HepG2 (cell line): ENCODE measurements around the gene WAS. TPM values are rescaled to one million over a fixed set of nuclear protein-coding genes. Genes with fewer than 3 reads are reported as not detected.

Experiments
- ATAC-seq: fragments of 200-7000 bp; cut with Tn5 transposase; 3 replicates; pipeline ENCODE4 v1.9.1; 2020; ENCODE audit warnings: mild to moderate bottlenecking, moderate library complexity
- BruUV-seq: library from RNA; stranded (reverse); fragments of 400-500 nt; replicated peaks from 2 replicates; lab custom pipeline; 2021; lab: Mats Ljungman, UMichigan
- CTCF ChIA-PET: fragments of 300-600 bp; formaldehyde crosslinking; extraction: SDS; loops from one replicate; lab custom pipeline; 2021; ENCODE audit warnings: low total read pairs, inconsistent platforms, low intra/inter-chr PET ratio; lab: Yijun Ruan, JAX
- POLR2A ChIA-PET: fragments of 350-600 bp; sonication (Branson Sonifier 250); formaldehyde crosslinking; loops from one replicate; lab custom pipeline; 2020; ENCODE audit warnings: antibody characterized with exemption, inconsistent platforms; lab: Yijun Ruan, JAX
- DNase-seq: peaks from one replicate; pipeline ENCODE4 v3.0.0-alpha.2; 2015; ENCODE audit warnings: low spot score
- FAIRE-seq: peaks from 3 replicates; lab custom pipeline; 2011; peaks lifted over from hg19 to GRCh38; lab: Jason Lieb, UNC
- H2AFZ ChIP-seq: one replicate; pipeline ENCODE4 v1.6.1; 2011; ENCODE audit warnings: low read length, inconsistent platforms
- H3K27ac ChIP-seq: fragments of 300-600 bp; 3 replicates; pipeline ENCODE4 v1.8.0; 2011; ENCODE audit warnings: mixed run types, mild to moderate bottlenecking, mixed read lengths, low read length, inconsistent platforms; ENCODE audit not compliant: insufficient read depth; ENCODE audit errors: extremely low read length
- H3K27me3 ChIP-seq, 2 experiments: fragments of 200-600 bp in 1 of 2; 2 replicates in 1 of 2; 3 replicates in 1 of 2; pipeline versions ENCODE4 v1.6.0 to v1.8.0; 2011; ENCODE audit warnings: low read length in 2 of 2, mild to moderate bottlenecking in 2 of 2, moderate library complexity in 2 of 2, inconsistent platforms in 1 of 2; ENCODE audit not compliant: insufficient read depth in 2 of 2, control insufficient read depth in 1 of 2
- H3K36me3 ChIP-seq, 2 experiments: fragments of 200-600 bp in 1 of 2; replicated peaks in 1 of 2; 2 replicates in 1 of 2; 3 replicates in 1 of 2; pipeline versions ENCODE4 v1.5.1 to v1.8.0; 2011; ENCODE audit warnings: low read length in 2 of 2, inconsistent platforms in 1 of 2; ENCODE audit not compliant: insufficient read depth in 2 of 2, control insufficient read depth in 1 of 2
- H3K4me1 ChIP-seq: 2 replicates; pipeline ENCODE4 v1.5.1; 2012; ENCODE audit warnings: low read length, inconsistent platforms; ENCODE audit not compliant: insufficient read depth
- H3K4me2 ChIP-seq: 2 replicates; pipeline ENCODE4 v1.6.0; 2011; ENCODE audit warnings: low read depth, low read length, inconsistent platforms
- H3K4me3 ChIP-seq, 3 experiments: fragments of 200-600 bp in 1 of 3; sonication (generic), shearing (Covaris generic) in 1 of 3; replicated peaks in 1 of 3; 2 replicates each; pipeline ENCODE4 v1.5.1; 2011 to 2016; ENCODE audit warnings: low read length in 3 of 3, inconsistent platforms in 2 of 3, low read depth in 2 of 3, mild to moderate bottlenecking in 2 of 3, control low read depth in 1 of 3, mixed read lengths in 1 of 3; ENCODE audit not compliant: insufficient read depth in 1 of 3
- H3K79me2 ChIP-seq: one replicate; pipeline ENCODE4 v1.6.1; 2011; ENCODE audit warnings: low read length, inconsistent platforms; ENCODE audit not compliant: insufficient read depth
- H3K9ac ChIP-seq: 2 replicates; pipeline ENCODE4 v1.6.0; 2011; ENCODE audit warnings: mild to moderate bottlenecking, low read depth, low read length, inconsistent platforms; ENCODE audit not compliant: insufficient read depth
- H3K9me3 ChIP-seq: 2 replicates; pipeline ENCODE4 v1.5.1; 2012; ENCODE audit warnings: mild to moderate bottlenecking, low read length
- H4K20me1 ChIP-seq: 2 replicates; pipeline ENCODE4 v1.6.0; 2011; ENCODE audit warnings: inconsistent platforms, mild to moderate bottlenecking, low read length, moderate library complexity; ENCODE audit not compliant: insufficient read depth
- GMEB2 ChIP-seq: IDR thresholded peaks from 2 replicates; pipeline ENCODE4 v1.6.1; 2016; ENCODE audit warnings: missing biosample characterization, missing genetic modification reagents, low read depth
- NPAS2 ChIP-seq: sonication (generic); formaldehyde crosslinking; IDR thresholded peaks from 2 replicates; pipeline ENCODE4 v1.8.0; 2022; ENCODE audit warnings: mild to moderate bottlenecking, missing genetic modification reagents, borderline replicate concordance
- POLR2G ChIP-seq: fragments of 200-400 bp; formaldehyde crosslinking; IDR thresholded peaks from 2 replicates; pipeline ENCODE4 v1.6.1; 2018; ENCODE audit warnings: mild to moderate bottlenecking, low read depth, low read length, moderate library complexity
- ZNF83 ChIP-seq: sonication (generic); formaldehyde crosslinking; IDR thresholded peaks from 2 replicates; pipeline ENCODE4 v1.4.0; 2020; ENCODE audit warnings: missing genetic modification reagents, mild to moderate bottlenecking, borderline replicate concordance
- whole genome bisulfite sequencing: methylation state at CpG from one replicate; pipeline ENCODE4 v1.1.6; 2017; ENCODE audit warnings: low lambda C conversion rate; 5-methylcytosine and 5-hydroxymethylcytosine counted together
- in situ Hi-C: cut with HindIII; loops from 2 replicates; pipeline ENCODE4 v1.10.0; 2017; ENCODE audit warnings: low pct_unique_long_range_greater_than_20kb; ENCODE audit not compliant: extremely low pct_ligation_motif_present
- intact Hi-C: fragments of 100-400 bp; cut with micrococcal nuclease; formaldehyde crosslinking; loops from one replicate; pipeline ENCODE4 v1.10.0; 2022; ENCODE audit not compliant: unreplicated experiment
- polyA plus RNA-seq, 8 experiments: library from polyadenylated mRNA; depleted of rRNA in 3 of 8; stranded (reverse) in 7 of 8; unstranded in 1 of 8; fragments of >200 nt; fragmentation: Illumina TruSeq in 4 of 8; extraction: Trizol in 4 of 8; gene quantifications; 2 replicates each; pipeline versions ENCODE4 v1.2.1 to v1.2.3, GENCODE V29; 2011 to 2016; ENCODE audit warnings: low read depth in 4 of 8, missing spikeins in 1 of 8, mixed read lengths in 1 of 8; ENCODE audit not compliant: insufficient read depth in 1 of 8
- total RNA-seq, 5 experiments: library from RNA; depleted of rRNA; stranded (reverse); fragments of >200 nt; fragmentation: Illumina TruSeq; extraction: Trizol; gene quantifications; 2 replicates each; pipeline ENCODE4 v1.2.3, GENCODE V29; 2016; ENCODE audit warnings: low read depth in 1 of 5

Gene WAS
- total and polyA plus RNA-seq, 2 of the 13 experiments (the other 11 are each of a cell fraction or from before 2014, with no cell fraction given) = 0.11 TPM; not detected in 1

- Histone ChIP-seq H3K9ac (no peak overlapping the region), H3K27ac (no peak overlapping the region), H3K36me3 (no peaks in the 10 kb centered on the region), H3K4me1 (peaks cover 13% of the 10 kb centered on the region), H2AFZ (no peak overlapping the region), H3K27me3 (no peaks in the 10 kb centered on the region), H3K4me3 (no peak overlapping the region)
- ChIA-PET CTCF (no interaction called here), POLR2A (interaction anchor here (1.1 kb wide), 1 partner anchor 12 kb away, joined by 4 read pairs; no protein-coding TSS in a partner anchor)
- in situ Hi-C loops (no loop called here), intact Hi-C loops (no loop called here)
- BruUV-seq = no TSS peak
- DNase-seq (no peak), FAIRE-seq (no peak)
- TF ChIP-seq ZNF83 (CRISPR knock-in tag) = no peak
- TF ChIP-seq, all 625 proteins: peak for 0
- H3K79me2 ChIP-seq = no peaks in the 10 kb centered on the region
- H3K4me2 ChIP-seq = no peak overlapping the region
- no peaks in the 10 kb centered on the region for H4K20me1 ChIP-seq
- no peaks in the 10 kb centered on the region for H3K9me3 ChIP-seq
- ATAC-seq = no peak
- 67% methylated on average over 1 of the region's 1 CpG for whole genome bisulfite sequencing
Observed at GRCh38 chrX:48664156-48664555, 19.4 kb upstream of the WAS start.

GRCh38 chrX:48665991-48666390 lies 17.6 kb upstream of the WAS start:
- intact Hi-C loops = no loop called here
- BruUV-seq = no TSS peak

More at GRCh38 chrX:48665991-48666390, 17.6 kb upstream of the WAS start:
- H3K9ac ChIP-seq = no peak overlapping the region
- DNase-seq = no peak
- FAIRE-seq = no peak
- in situ Hi-C loops = no loop called here
- no peaks in the 10 kb centered on the region for H3K79me2 ChIP-seq
- H3K4me2 ChIP-seq = no peak overlapping the region
- ATAC-seq = no peak
- H4K20me1 ChIP-seq = no peaks in the 10 kb centered on the region
- no peaks in the 10 kb centered on the region for H3K27me3 ChIP-seq
- ChIA-PET CTCF (no interaction called here), POLR2A (interaction anchor here (1.6 kb wide), 1 partner anchor 10 kb away, joined by 7 read pairs; no protein-coding TSS in a partner anchor)
- H3K4me1 ChIP-seq = peaks cover 13% of the 10 kb centered on the region
- no peaks in the 10 kb centered on the region for H3K36me3 ChIP-seq
- no peak overlapping the region for H3K27ac ChIP-seq
- H3K9me3 ChIP-seq = no peaks in the 10 kb centered on the region
- no peak for TF ChIP-seq NPAS2 (CRISPR knock-in tag)
- no peak for TF ChIP-seq GMEB2 (CRISPR knock-in tag)
- TF ChIP-seq POLR2G = no peak
- 46% methylated on average over 2 of the region's 2 CpGs for WGBS
- H3K4me3 ChIP-seq = no peak overlapping the region
- H2AFZ ChIP-seq = no peak overlapping the region
